Transverse colon (tissue), 4 donors: ENCODE data around the gene E2F1.

ENCODE experiments used
- POLR2A ChIP-seq: fragments of 450-650 bp; IDR thresholded peaks from one replicate; pipeline ENCODE4 v1.6.1; 2016; ENCODE audit warnings: antibody characterized with exemption, mild to moderate bottlenecking, moderate library complexity
- POLR2AphosphoS5 ChIP-seq, 3 donors: sonication (generic); formaldehyde crosslinking; IDR thresholded peaks; one replicate each; pipeline ENCODE4 v1.6.1; 2016; ENCODE audit warnings: antibody characterized with exemption in 3 of 3
- TF ChIP-seq, protein P1 (sequence below), 5 experiments: fragments of 200-600 bp in 3 of 5; fragments of 450-650 bp in 2 of 5; sonication (generic) in 3 of 5; IDR thresholded peaks; 1 replicate in 2 of 5; 2 replicates in 3 of 5; pipeline ENCODE4 v1.5.1; 2016 to 2017; ENCODE audit warnings: antibody characterized with exemption in 5 of 5, inconsistent platforms in 3 of 5, mild to moderate bottlenecking in 2 of 5, moderate library complexity in 1 of 5

DNA sequence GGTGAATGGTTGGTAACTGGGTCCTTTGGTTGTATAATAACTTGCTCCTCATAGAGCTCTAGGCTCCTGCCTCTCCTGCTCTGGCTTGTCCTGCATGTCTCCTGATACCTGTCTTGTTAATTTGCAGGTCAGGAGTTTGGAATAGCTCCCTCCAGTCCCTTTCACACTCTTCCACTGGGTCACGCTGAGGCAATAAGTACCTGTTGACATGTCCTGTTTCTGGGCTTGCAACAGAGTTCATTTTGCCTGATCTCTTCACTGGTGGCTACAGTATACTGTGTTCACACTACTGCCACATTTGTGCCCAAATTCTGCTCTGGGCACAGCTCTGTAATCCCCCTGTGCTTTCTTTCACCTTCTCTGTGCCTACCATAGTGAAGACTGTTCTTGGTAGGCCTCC lies 49.4 kb downstream of the E2F1 start:
- TF ChIP-seq, protein P1, sequence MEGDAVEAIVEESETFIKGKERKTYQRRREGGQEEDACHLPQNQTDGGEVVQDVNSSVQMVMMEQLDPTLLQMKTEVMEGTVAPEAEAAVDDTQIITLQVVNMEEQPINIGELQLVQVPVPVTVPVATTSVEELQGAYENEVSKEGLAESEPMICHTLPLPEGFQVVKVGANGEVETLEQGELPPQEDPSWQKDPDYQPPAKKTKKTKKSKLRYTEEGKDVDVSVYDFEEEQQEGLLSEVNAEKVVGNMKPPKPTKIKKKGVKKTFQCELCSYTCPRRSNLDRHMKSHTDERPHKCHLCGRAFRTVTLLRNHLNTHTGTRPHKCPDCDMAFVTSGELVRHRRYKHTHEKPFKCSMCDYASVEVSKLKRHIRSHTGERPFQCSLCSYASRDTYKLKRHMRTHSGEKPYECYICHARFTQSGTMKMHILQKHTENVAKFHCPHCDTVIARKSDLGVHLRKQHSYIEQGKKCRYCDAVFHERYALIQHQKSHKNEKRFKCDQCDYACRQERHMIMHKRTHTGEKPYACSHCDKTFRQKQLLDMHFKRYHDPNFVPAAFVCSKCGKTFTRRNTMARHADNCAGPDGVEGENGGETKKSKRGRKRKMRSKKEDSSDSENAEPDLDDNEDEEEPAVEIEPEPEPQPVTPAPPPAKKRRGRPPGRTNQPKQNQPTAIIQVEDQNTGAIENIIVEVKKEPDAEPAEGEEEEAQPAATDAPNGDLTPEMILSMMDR (IDR thresholded peaks at IDR 0.05), result no peak
- no peak for TF ChIP-seq POLR2A
- no peak for TF ChIP-seq POLR2AphosphoS5 (IDR thresholded peaks at IDR 0.05)
